ENCODE data around the gene VANGL2.

- TF ChIP-seq POLR2AphosphoS5 (IDR thresholded peaks at IDR 0.05), result no peak
- TF ChIP-seq, protein P1, sequence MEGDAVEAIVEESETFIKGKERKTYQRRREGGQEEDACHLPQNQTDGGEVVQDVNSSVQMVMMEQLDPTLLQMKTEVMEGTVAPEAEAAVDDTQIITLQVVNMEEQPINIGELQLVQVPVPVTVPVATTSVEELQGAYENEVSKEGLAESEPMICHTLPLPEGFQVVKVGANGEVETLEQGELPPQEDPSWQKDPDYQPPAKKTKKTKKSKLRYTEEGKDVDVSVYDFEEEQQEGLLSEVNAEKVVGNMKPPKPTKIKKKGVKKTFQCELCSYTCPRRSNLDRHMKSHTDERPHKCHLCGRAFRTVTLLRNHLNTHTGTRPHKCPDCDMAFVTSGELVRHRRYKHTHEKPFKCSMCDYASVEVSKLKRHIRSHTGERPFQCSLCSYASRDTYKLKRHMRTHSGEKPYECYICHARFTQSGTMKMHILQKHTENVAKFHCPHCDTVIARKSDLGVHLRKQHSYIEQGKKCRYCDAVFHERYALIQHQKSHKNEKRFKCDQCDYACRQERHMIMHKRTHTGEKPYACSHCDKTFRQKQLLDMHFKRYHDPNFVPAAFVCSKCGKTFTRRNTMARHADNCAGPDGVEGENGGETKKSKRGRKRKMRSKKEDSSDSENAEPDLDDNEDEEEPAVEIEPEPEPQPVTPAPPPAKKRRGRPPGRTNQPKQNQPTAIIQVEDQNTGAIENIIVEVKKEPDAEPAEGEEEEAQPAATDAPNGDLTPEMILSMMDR (IDR thresholded peaks at IDR 0.05), result no peak
- no peak for TF ChIP-seq EP300 (IDR thresholded peaks at IDR 0.05)
Measured at GRCh38 chr1:160361814-160362167, 38.6 kb upstream of the VANGL2 start.
